Chondrocyte (in vitro differentiated cells): ENCODE data around the gene ISLR. TPM values are rescaled to one million over a fixed set of nuclear protein-coding genes. Genes with fewer than 3 reads are reported as not detected.

Experiments used
- DNase-seq: peaks from one replicate; pipeline ENCODE4 v3.0.0; 2021; ENCODE audit warnings: mixed read lengths, low spot score
- H3K27ac Mint-ChIP-seq: one replicate; pipeline ENCODE4 v1.8.0; 2021; ENCODE audit warnings: mild to moderate bottlenecking, moderate library complexity, mixed read lengths; ENCODE audit not compliant: unreplicated experiment
- H3K27me3 Mint-ChIP-seq: 2 replicates; pipeline ENCODE4 v1.8.0; 2021; ENCODE audit warnings: low read depth, mixed read lengths
- H3K36me3 Mint-ChIP-seq: 2 replicates; pipeline ENCODE4 v1.8.0; 2021; ENCODE audit warnings: low read depth, mixed read lengths
- H3K4me1 Mint-ChIP-seq: 2 replicates; pipeline ENCODE4 v1.8.0; 2021; ENCODE audit warnings: low read depth, mild to moderate bottlenecking, mixed read lengths
- H3K4me3 Mint-ChIP-seq: one replicate; pipeline ENCODE4 v1.8.0; 2021; ENCODE audit warnings: mild to moderate bottlenecking, moderate library complexity, mixed read lengths; ENCODE audit not compliant: unreplicated experiment
- H3K9me3 Mint-ChIP-seq: 2 replicates; pipeline ENCODE4 v1.8.0; 2021; ENCODE audit warnings: low read depth, mixed read lengths
- total RNA-seq: library from RNA; stranded (reverse); gene quantifications from 3 replicates; pipeline ENCODE4 v1.2.1, GENCODE V29; 2021
- TF ChIP-seq, protein P1 (sequence below): fragments of 200-600 bp; sonication (generic); IDR thresholded peaks from 2 replicates; pipeline ENCODE4 v1.5.0; 2021; ENCODE audit warnings: antibody characterized with exemption, mild to moderate bottlenecking, moderate library complexity

ISLR gene
- total RNA-seq, 1 donor from 2014 or later = 49.6 TPM

DNA sequence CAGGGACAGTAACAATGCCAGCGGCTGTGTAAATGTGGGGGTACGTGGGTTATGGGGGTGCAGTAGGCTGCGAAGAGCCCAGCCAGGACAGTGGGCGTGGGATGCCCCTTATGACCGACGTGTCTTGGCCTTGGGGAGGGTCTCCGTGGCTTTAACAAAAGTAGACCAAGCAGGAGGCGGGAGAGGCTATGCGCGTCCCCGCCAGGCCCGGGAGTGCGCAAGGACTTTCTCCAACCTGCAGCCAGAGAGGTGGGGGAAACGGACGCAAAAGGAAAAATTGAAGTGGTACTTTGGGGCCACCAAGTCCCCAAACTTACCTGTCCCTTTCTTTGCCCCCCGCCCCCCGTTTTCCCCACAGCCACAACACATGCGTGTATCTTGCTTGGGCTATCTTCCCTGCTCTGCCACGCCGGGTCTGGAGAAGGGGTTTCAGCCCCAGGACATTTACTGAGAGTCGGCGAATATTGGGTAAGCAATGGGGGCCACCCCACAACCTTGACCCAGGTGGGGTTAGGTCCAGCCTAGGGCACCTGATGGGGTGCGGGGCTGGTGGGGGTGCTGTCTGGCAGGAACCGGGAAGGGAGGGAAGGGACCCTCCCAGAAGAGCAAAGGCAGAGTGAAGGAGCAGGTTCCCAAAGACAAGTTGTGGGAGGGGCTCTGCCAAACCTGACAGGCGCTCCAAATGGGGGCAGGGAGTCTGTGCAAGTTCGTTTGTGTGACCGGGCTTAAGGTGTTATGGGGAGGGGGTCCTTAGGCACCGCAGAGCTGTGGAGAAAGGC is 42.5 kb upstream of the ISLR start:
- Mint-ChIP-seq H3K9me3 (no peaks in the 10 kb centered on the region), H3K27me3 (peaks cover 35% of the 10 kb centered on the region), H3K36me3 (peaks cover 2% of the 10 kb centered on the region), H3K4me1 (peaks cover 42% of the 10 kb centered on the region), H3K27ac (no peak overlapping the region), H3K4me3 (peak overlapping the region; percentile 63)
- no peak for DNase-seq
- TF ChIP-seq, protein P1, sequence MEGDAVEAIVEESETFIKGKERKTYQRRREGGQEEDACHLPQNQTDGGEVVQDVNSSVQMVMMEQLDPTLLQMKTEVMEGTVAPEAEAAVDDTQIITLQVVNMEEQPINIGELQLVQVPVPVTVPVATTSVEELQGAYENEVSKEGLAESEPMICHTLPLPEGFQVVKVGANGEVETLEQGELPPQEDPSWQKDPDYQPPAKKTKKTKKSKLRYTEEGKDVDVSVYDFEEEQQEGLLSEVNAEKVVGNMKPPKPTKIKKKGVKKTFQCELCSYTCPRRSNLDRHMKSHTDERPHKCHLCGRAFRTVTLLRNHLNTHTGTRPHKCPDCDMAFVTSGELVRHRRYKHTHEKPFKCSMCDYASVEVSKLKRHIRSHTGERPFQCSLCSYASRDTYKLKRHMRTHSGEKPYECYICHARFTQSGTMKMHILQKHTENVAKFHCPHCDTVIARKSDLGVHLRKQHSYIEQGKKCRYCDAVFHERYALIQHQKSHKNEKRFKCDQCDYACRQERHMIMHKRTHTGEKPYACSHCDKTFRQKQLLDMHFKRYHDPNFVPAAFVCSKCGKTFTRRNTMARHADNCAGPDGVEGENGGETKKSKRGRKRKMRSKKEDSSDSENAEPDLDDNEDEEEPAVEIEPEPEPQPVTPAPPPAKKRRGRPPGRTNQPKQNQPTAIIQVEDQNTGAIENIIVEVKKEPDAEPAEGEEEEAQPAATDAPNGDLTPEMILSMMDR = no peak

DNA sequence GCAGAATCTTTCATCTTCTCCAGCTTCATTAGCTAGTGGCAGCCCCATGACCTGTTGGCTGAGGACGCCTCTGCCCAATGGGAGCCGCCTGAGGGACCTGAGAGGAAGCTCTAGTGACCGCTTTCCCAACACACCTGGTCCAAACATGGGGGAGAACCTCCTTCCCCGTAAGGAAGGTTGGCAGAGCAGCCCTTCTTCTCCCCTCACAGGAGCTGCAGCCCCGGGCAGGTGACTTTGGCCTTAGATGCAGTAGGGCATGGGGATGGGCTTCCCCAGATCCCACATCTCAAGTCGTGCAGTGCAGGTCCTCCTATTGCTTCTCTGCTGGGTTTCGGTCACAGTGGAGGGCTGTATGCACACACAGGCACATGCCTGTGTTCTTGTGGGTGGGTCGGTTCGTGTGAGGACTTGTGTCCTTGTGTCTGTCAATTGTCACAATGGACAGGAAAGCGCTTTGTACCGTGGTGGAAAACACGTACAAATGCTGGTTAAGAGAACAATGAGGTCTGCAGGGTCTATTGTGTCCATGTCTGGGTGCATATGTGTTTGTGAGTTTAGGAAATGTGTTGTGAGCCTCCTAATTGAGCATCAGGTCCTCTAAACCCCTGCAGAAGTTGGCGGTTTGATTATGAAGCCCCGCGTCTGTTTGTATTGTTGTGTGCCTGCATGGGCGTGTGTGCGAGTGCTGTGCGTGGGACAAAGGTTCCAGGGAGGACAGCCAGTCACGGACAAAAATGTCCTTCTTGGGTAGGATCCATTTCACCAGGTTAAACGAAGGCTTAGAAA is 41.7 kb upstream of the ISLR start:
- TF ChIP-seq, protein P1 = no peak
- peaks cover 35% of the 10 kb centered on the region for H3K27me3 Mint-ChIP-seq
- DNase-seq = no peak
- peak overlapping the region; percentile 12 for H3K4me3 Mint-ChIP-seq
- no peaks in the 10 kb centered on the region for H3K9me3 Mint-ChIP-seq
- peaks cover 46% of the 10 kb centered on the region for H3K4me1 Mint-ChIP-seq
- H3K27ac Mint-ChIP-seq = no peak overlapping the region
- H3K36me3 Mint-ChIP-seq = peaks cover 2% of the 10 kb centered on the region

DNA sequence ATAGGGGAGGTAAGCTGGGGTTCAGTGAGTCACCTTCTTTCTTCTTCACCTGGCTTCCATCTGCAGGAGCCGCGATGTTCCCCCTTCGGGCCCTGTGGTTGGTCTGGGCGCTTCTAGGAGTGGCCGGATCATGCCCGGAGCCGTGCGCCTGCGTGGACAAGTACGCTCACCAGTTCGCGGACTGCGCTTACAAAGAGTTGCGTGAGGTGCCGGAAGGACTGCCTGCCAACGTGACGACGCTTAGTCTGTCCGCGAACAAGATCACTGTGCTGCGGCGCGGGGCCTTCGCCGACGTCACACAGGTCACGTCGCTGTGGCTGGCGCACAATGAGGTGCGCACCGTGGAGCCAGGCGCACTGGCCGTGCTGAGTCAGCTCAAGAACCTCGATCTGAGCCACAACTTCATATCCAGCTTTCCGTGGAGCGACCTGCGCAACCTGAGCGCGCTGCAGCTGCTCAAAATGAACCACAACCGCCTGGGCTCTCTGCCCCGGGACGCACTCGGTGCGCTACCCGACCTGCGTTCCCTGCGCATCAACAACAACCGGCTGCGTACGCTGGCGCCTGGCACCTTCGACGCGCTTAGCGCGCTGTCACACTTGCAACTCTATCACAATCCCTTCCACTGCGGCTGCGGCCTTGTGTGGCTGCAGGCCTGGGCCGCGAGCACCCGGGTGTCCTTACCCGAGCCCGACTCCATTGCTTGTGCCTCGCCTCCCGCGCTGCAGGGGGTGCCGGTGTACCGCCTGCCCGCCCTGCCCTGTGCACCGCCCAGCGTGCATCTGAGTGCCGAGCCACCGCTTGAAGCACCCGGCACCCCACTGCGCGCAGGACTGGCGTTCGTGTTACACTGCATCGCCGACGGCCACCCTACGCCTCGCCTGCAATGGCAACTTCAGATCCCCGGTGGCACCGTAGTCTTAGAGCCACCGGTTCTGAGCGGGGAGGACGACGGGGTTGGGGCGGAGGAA is 40.5 kb upstream of the ISLR start:
- Mint-ChIP-seq H3K27me3 (peaks cover 35% of the 10 kb centered on the region), H3K36me3 (peaks cover 2% of the 10 kb centered on the region), H3K4me1 (peaks cover 49% of the 10 kb centered on the region), H3K4me3 (no peak overlapping the region), H3K9me3 (no peaks in the 10 kb centered on the region), H3K27ac (no peak overlapping the region)
- TF ChIP-seq, protein P1 = no peak
- DNase-seq = no peak

DNA sequence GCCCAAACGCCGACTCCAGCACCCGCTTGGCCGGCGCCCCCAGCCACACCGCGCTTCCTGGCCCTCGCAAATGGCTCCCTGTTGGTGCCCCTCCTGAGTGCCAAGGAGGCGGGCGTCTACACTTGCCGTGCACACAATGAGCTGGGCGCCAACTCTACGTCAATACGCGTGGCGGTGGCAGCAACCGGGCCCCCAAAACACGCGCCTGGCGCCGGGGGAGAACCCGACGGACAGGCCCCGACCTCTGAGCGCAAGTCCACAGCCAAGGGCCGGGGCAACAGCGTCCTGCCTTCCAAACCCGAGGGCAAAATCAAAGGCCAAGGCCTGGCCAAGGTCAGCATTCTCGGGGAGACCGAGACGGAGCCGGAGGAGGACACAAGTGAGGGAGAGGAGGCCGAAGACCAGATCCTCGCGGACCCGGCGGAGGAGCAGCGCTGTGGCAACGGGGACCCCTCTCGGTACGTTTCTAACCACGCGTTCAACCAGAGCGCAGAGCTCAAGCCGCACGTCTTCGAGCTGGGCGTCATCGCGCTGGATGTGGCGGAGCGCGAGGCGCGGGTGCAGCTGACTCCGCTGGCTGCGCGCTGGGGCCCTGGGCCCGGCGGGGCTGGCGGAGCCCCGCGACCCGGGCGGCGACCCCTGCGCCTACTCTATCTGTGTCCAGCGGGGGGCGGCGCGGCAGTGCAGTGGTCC is 39.7 kb upstream of the ISLR start:
- peaks cover 34% of the 10 kb centered on the region for H3K27me3 Mint-ChIP-seq
- H3K9me3 Mint-ChIP-seq = no peaks in the 10 kb centered on the region
- H3K36me3 Mint-ChIP-seq = peaks cover 2% of the 10 kb centered on the region
- no peak overlapping the region for H3K27ac Mint-ChIP-seq
- peaks cover 49% of the 10 kb centered on the region for H3K4me1 Mint-ChIP-seq
- no peak for DNase-seq
- TF ChIP-seq, protein P1 = no peak
- H3K4me3 Mint-ChIP-seq = no peak overlapping the region
